K562 (cell line): ENCODE results near the gene GPRC5A. TPM values are rescaled to one million over a fixed set of nuclear protein-coding genes. Genes with fewer than 3 reads are reported as not detected.
A peak's percentile ranks its signal among the peaks of the same experiment; 100 is the strongest.

Experiments
- ATAC-seq: fragments of 200-7000 bp; cut with Tn5 transposase; 3 replicates; pipeline ENCODE4 v1.9.1; 2020; ENCODE audit warnings: moderate library complexity
- BruUV-seq: library from RNA; stranded (reverse); fragments of 400-500 nt; replicated peaks from 2 replicates; lab custom pipeline; 2021; lab: Mats Ljungman, UMichigan
- CTCF ChIA-PET: fragments of 300-600 bp; formaldehyde crosslinking; extraction: SDS; loops from one replicate; lab custom pipeline; 2021; ENCODE audit warnings: low intra/inter-chr PET ratio; lab: Yijun Ruan, JAX
- POLR2A ChIA-PET: fragments of 300-600, 350-650 bp; sonication (Branson Sonifier 250); formaldehyde crosslinking; extraction: SDS; loops from one replicate; lab custom pipeline; 2021; ENCODE audit warnings: antibody characterized with exemption, inconsistent platforms; lab: Yijun Ruan, JAX
- DNase-seq, 4 experiments: peaks; one replicate each; pipeline versions ENCODE4 v3.0.0 to v3.0.0-alpha.2; 2011 to 2018; ENCODE audit warnings: low spot score in 3 of 4, mixed read lengths in 3 of 4; ENCODE audit errors: extremely low read depth in 1 of 4
- FAIRE-seq: peaks from 2 replicates; lab custom pipeline; 2011; peaks lifted over from hg19 to GRCh38; lab: Jason Lieb, UNC
- H2AFZ ChIP-seq: 2 replicates; pipeline ENCODE4 v1.6.0; 2011; ENCODE audit warnings: low read depth, low read length, control low read depth, inconsistent platforms
- H3K27ac ChIP-seq: fragments of 200-600 bp; 3 replicates; pipeline ENCODE4 v1.8.0; 2011; ENCODE audit warnings: low read depth, mild to moderate bottlenecking, control low read depth, inconsistent platforms, low read length, moderate library complexity, mixed read lengths; ENCODE audit errors: extremely low read depth
- H3K27me3 ChIP-seq, 2 experiments: fragments of 300-600 bp in 1 of 2; 2 replicates in 1 of 2; 3 replicates in 1 of 2; pipeline versions ENCODE4 v1.6.0 to v1.8.0; 2011; ENCODE audit warnings: inconsistent platforms in 2 of 2, low read length in 2 of 2, mild to moderate bottlenecking in 1 of 2, mixed read lengths in 1 of 2, moderate library complexity in 1 of 2; ENCODE audit not compliant: control insufficient read depth in 2 of 2, insufficient read depth in 2 of 2
- H3K36me3 ChIP-seq: fragments of 300-600 bp; 3 replicates; pipeline ENCODE4 v1.8.0; 2011; ENCODE audit warnings: mild to moderate bottlenecking, low read length, inconsistent platforms; ENCODE audit not compliant: control insufficient read depth, insufficient read depth
- H3K4me1 ChIP-seq, 2 experiments: fragments of 200-600 bp in 1 of 2; replicated peaks in 1 of 2; 2 replicates in 1 of 2; 3 replicates in 1 of 2; pipeline versions ENCODE4 v1.5.1 to v1.8.0; 2011; ENCODE audit warnings: inconsistent platforms in 2 of 2, low read length in 2 of 2, mild to moderate bottlenecking in 1 of 2, mixed read lengths in 1 of 2, moderate library complexity in 1 of 2; ENCODE audit not compliant: control insufficient read depth in 2 of 2, insufficient read depth in 2 of 2
- H3K4me2 ChIP-seq: 2 replicates; pipeline ENCODE4 v1.6.1; 2011; ENCODE audit warnings: low read length, control low read depth, inconsistent platforms, mixed read lengths; ENCODE audit not compliant: insufficient read depth
- H3K4me3 ChIP-seq: fragments of 200-600 bp; sonication (generic), shearing (Covaris generic); 2 replicates; pipeline ENCODE4 v1.5.1; 2016; ENCODE audit warnings: control low read depth, inconsistent platforms
- H3K79me2 ChIP-seq: fragments of 200-600 bp; 3 replicates; pipeline ENCODE4 v1.8.0; 2011; ENCODE audit warnings: low read length, inconsistent platforms; ENCODE audit not compliant: control insufficient read depth, insufficient read depth
- H3K9ac ChIP-seq, 2 experiments: 2 replicates each; pipeline versions ENCODE4 v1.6.0 to v1.6.1; 2011; ENCODE audit warnings: low read depth in 2 of 2, low read length in 2 of 2, control low read depth in 1 of 2, inconsistent platforms in 1 of 2, mild to moderate bottlenecking in 1 of 2, mixed read lengths in 1 of 2; ENCODE audit not compliant: insufficient read depth in 1 of 2
- H3K9me1 ChIP-seq: one replicate; pipeline ENCODE4 v1.6.0; 2011; ENCODE audit warnings: inconsistent platforms, mild to moderate bottlenecking, low read length, moderate library complexity; ENCODE audit not compliant: control insufficient read depth, insufficient read depth
- H3K9me3 ChIP-seq: replicated peaks from 2 replicates; pipeline ENCODE4 v1.5.1; 2011; ENCODE audit warnings: low read depth, low read length, inconsistent platforms; ENCODE audit not compliant: control insufficient read depth, insufficient read depth
- H4K20me1 ChIP-seq: replicated peaks from 2 replicates; pipeline ENCODE4 v1.6.1; 2011; ENCODE audit warnings: low read length, inconsistent platforms, mixed read lengths; ENCODE audit not compliant: control insufficient read depth, insufficient read depth
- CBFA2T2 ChIP-seq: fragments of 450-650 bp; conservative IDR thresholded peaks from 2 replicates; pipeline ENCODE4 v1.6.1; 2017; ENCODE audit warnings: mild to moderate bottlenecking
- HDGF ChIP-seq: fragments of 450-650 bp; IDR thresholded peaks from 2 replicates; pipeline ENCODE4 v1.6.1; 2016
- RCOR1 ChIP-seq, 2 experiments: IDR thresholded peaks; 2 replicates each; pipeline ENCODE4 v1.6.1; 2012; ENCODE audit warnings: low read depth in 2 of 2, low read length in 2 of 2, borderline replicate concordance in 1 of 2, improper control_type of control experiment in 1 of 2
- SREBF1 ChIP-seq: fragments of 150-350 bp; IDR thresholded peaks from 2 replicates; pipeline ENCODE4 v1.6.1; 2014; ENCODE audit warnings: antibody characterized with exemption, low read depth, low read length, borderline replicate concordance
- ZNF217 ChIP-seq: sonication (generic); formaldehyde crosslinking; IDR thresholded peaks from 2 replicates; pipeline ENCODE4 v1.8.0; 2022; ENCODE audit warnings: mild to moderate bottlenecking, missing genetic modification reagents
- ZNF24 ChIP-seq: fragments of 450-650 bp; IDR thresholded peaks from 2 replicates; pipeline ENCODE4 v1.6.1; 2016
- WGBS: fragments of 100-300 bp; shearing (Covaris generic); methylation state at CpG from one replicate; pipeline ENCODE4 v1.1.6; 2016; ENCODE audit warnings: low coverage, mixed read lengths; ENCODE audit not compliant: insufficient coverage; ENCODE audit errors: missing lambda C conversion rate; 5-methylcytosine and 5-hydroxymethylcytosine counted together
- in situ Hi-C: fragments of 300-500 bp; cut with MboI; formaldehyde crosslinking; loops from 4 replicates; pipeline ENCODE4 v1.15.0; 2018; ENCODE audit warnings: inconsistent platforms, mixed read lengths
- intact Hi-C: fragments of 100-400 bp; cut with micrococcal nuclease; formaldehyde crosslinking; loops from 2 replicates; pipeline ENCODE4 v1.14.2; 2022
- polyA plus RNA-seq, 8 experiments: library from polyadenylated mRNA; depleted of rRNA in 4 of 8; stranded (reverse) in 5 of 8; unstranded in 3 of 8; fragments of >200 nt; fragmentation: Nextera tagmentation in 2 of 8; fragmentation: Illumina TruSeq in 1 of 8; extraction: Ambion mirVana in 2 of 8; extraction: Trizol in 1 of 8; gene quantifications; 2 replicates each; pipeline versions ENCODE4 v1.2.1 to v1.2.3, GENCODE V29; 2011 to 2014; ENCODE audit warnings: inconsistent platforms in 1 of 8, missing spikeins in 1 of 8
- total RNA-seq, 7 experiments: library from RNA; depleted of rRNA in 6 of 7; stranded (reverse); fragments of >200 nt in 6 of 7; fragmentation: Illumina TruSeq in 2 of 7; extraction: Trizol in 2 of 7; gene quantifications; 2 replicates each; pipeline versions ENCODE4 v1.2.1 to v1.2.3, GENCODE V29; 2011 to 2021; ENCODE audit warnings: low replicate concordance in 1 of 7

Gene GPRC5A
- total and polyA plus RNA-seq, 9 of the 15 experiments (the other 6 are each of a cell fraction or from before 2014, with no cell fraction given): 0.01 to 0.64 (median 0.08) TPM; not detected in 6

- CTCF ChIA-PET: no interaction called here
Observed at GRCh38 chr12:12868477-12869235, 22.7 kb upstream of the GPRC5A start.

GRCh38 chr12:12870465-12870864 is 20.9 kb upstream of the GPRC5A start:
- Histone ChIP-seq H3K27me3 (peaks cover 6 to 20% of the 10 kb centered on the region in 2 experiments; a peak in 3 of 5 replicates), H3K4me2 (no peak overlapping the region), H2AFZ (no peak overlapping the region), H3K9ac (no peak overlapping the region), H3K36me3 (no peaks in the 10 kb centered on the region), H3K9me1 (no peaks in the 10 kb centered on the region), H4K20me1 (no peaks in the 10 kb centered on the region), H3K79me2 (no peaks in the 10 kb centered on the region), H3K9me3 (no peaks in the 10 kb centered on the region), H3K27ac (no peak overlapping the region), H3K4me1 (no peaks in the 10 kb centered on the region; a peak in 1 of 5 replicates), H3K4me3 (no peak overlapping the region)
- no peak for DNase-seq
- in situ Hi-C loops (no loop called here), intact Hi-C loops (no loop called here)
- POLR2A ChIA-PET: no interaction called here
- no peak for FAIRE-seq
- TF ChIP-seq HDGF (no peak), ZNF217 (CRISPR knock-in tag) (no peak), CBFA2T2 (no peak), RCOR1 (IDR thresholded peaks at IDR 0.05; ENCODE audit: borderline replicate concordance in 1 of 2, low read depth in 2 of 2, low read length in 2 of 2) (no peak)
- WGBS: 10% methylated on average over 7 of the region's 7 CpGs
- no peak for ATAC-seq
- BruUV-seq: no TSS peak
- CTCF ChIA-PET: no interaction called here

More at GRCh38 chr12:12868477-12869235, 22.7 kb upstream of the GPRC5A start:
- Histone ChIP-seq H4K20me1 (no peaks in the 10 kb centered on the region), H3K9ac (no peak overlapping the region), H3K36me3 (no peaks in the 10 kb centered on the region), H3K27ac (no peak overlapping the region), H3K9me1 (no peaks in the 10 kb centered on the region), H3K79me2 (no peaks in the 10 kb centered on the region), H3K4me1 (no peaks in the 10 kb centered on the region; a peak in 1 of 5 replicates), H3K4me2 (no peak overlapping the region), H3K9me3 (no peaks in the 10 kb centered on the region), H2AFZ (no peak overlapping the region), H3K4me3 (no peak overlapping the region), H3K27me3 (peaks cover 6 to 20% of the 10 kb centered on the region in 2 experiments; a peak in 3 of 5 replicates)
- ATAC-seq: no peak
- 17% methylated on average over 3 of the region's 3 CpGs for WGBS
- no peak for DNase-seq
- in situ Hi-C loops: no loop called here
- intact Hi-C loops: no loop called here
- FAIRE-seq: no peak
- no TSS peak for BruUV-seq
- TF ChIP-seq ZNF24 (peak; percentile 89), SREBF1 (no peak)
- POLR2A ChIA-PET: no interaction called here
